Transverse colon (tissue), 4 donors: Measurements from ENCODE around the gene SPRR3.

Source experiments
- POLR2AphosphoS5 ChIP-seq, 3 donors: sonication (generic); formaldehyde crosslinking; IDR thresholded peaks; one replicate each; pipeline ENCODE4 v1.6.1; 2016; ENCODE audit warnings: antibody characterized with exemption in 3 of 3
- TF ChIP-seq, protein P1 (sequence below), 5 experiments: fragments of 200-600 bp in 3 of 5; fragments of 450-650 bp in 2 of 5; sonication (generic) in 3 of 5; IDR thresholded peaks; 1 replicate in 2 of 5; 2 replicates in 3 of 5; pipeline ENCODE4 v1.5.1; 2016 to 2017; ENCODE audit warnings: antibody characterized with exemption in 5 of 5, inconsistent platforms in 3 of 5, mild to moderate bottlenecking in 2 of 5, moderate library complexity in 1 of 5

DNA sequence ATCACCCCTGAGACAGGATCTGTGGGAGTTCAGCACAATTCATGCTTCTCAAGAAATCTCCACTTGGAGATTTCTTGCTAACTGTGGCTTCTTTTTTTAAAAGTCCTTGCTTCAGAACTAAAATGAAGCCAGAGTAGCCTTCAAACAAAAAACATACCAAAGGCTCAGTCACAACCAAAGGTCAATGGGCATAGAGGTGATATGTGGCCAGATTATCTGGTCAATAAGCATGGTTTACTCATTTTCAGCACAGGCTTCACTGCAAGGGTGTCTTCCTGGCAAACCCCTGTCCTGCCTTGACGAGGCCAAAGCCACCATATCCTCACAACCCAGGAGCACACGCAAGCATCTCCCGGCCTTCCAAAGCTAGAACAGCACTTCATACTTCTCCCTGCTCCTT, 42.3 kb upstream of the SPRR3 start:
- TF ChIP-seq, protein P1, sequence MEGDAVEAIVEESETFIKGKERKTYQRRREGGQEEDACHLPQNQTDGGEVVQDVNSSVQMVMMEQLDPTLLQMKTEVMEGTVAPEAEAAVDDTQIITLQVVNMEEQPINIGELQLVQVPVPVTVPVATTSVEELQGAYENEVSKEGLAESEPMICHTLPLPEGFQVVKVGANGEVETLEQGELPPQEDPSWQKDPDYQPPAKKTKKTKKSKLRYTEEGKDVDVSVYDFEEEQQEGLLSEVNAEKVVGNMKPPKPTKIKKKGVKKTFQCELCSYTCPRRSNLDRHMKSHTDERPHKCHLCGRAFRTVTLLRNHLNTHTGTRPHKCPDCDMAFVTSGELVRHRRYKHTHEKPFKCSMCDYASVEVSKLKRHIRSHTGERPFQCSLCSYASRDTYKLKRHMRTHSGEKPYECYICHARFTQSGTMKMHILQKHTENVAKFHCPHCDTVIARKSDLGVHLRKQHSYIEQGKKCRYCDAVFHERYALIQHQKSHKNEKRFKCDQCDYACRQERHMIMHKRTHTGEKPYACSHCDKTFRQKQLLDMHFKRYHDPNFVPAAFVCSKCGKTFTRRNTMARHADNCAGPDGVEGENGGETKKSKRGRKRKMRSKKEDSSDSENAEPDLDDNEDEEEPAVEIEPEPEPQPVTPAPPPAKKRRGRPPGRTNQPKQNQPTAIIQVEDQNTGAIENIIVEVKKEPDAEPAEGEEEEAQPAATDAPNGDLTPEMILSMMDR (IDR thresholded peaks at IDR 0.05), result no peak
- TF ChIP-seq POLR2AphosphoS5 (IDR thresholded peaks at IDR 0.05), result no peak
